WTC11 (cell line): Measurements from ENCODE around the gene VSTM2B. TPM values are rescaled to one million over a fixed set of nuclear protein-coding genes. Genes with fewer than 3 reads are reported as not detected.

Source experiments
- ATAC-seq: fragments of 200-7000 bp; cut with Tn5 transposase; 2 replicates; pipeline ENCODE4 v1.10.0; 2021; ENCODE audit warnings: mild to moderate bottlenecking, moderate library complexity
- CTCF ChIA-PET: fragments of 300-600 bp; sonication (Branson Sonifier 250); formaldehyde crosslinking; loops from one replicate; lab custom pipeline; 2021; ENCODE audit warnings: antibody characterized with exemption; lab: Charles Lee
- POLR2A ChIA-PET: fragments of 350-600 bp; sonication (Branson Sonifier 250); formaldehyde crosslinking; loops from one replicate; lab custom pipeline; 2021; ENCODE audit warnings: antibody characterized with exemption; lab: Charles Lee
- DNase-seq: peaks from one replicate; pipeline ENCODE4 v3.0.0; 2021; ENCODE audit warnings: low spot score
- H3K27ac Mint-ChIP-seq: 2 replicates; pipeline ENCODE4 v1.8.0; 2021; ENCODE audit warnings: mixed read lengths
- H3K27me3 Mint-ChIP-seq: 2 replicates; pipeline ENCODE4 v1.8.0; 2021; ENCODE audit warnings: low read depth, mild to moderate bottlenecking, moderate library complexity, mixed read lengths
- H3K36me3 Mint-ChIP-seq: 2 replicates; pipeline ENCODE4 v1.8.0; 2021; ENCODE audit warnings: mixed read lengths
- H3K4me1 Mint-ChIP-seq: 2 replicates; pipeline ENCODE4 v1.8.0; 2022; ENCODE audit warnings: mixed read lengths
- H3K4me3 Mint-ChIP-seq: 2 replicates; pipeline ENCODE4 v1.8.0; 2021; ENCODE audit warnings: mild to moderate bottlenecking, moderate library complexity, mixed read lengths
- H3K9me3 Mint-ChIP-seq: 2 replicates; pipeline ENCODE4 v1.8.0; 2021; ENCODE audit warnings: mixed read lengths
- AR ChIP-seq: fragments of 250-450 bp; sonication (Bioruptor Pico); IDR thresholded peaks from 2 replicates; pipeline ENCODE4 v1.9.0; 2021; ENCODE audit warnings: mild to moderate bottlenecking
- ATF3 ChIP-seq: sonication (generic); formaldehyde crosslinking; conservative IDR thresholded peaks from 2 replicates; pipeline ENCODE4 v1.8.1; 2022; ENCODE audit warnings: mild to moderate bottlenecking, missing genetic modification reagents
- CTCF ChIP-seq: fragments of 200-600 bp; IDR thresholded peaks from 2 replicates; pipeline ENCODE4 v1.8.0; 2022; ENCODE audit warnings: antibody characterized with exemption
- E2F4 ChIP-seq: sonication (generic); formaldehyde crosslinking; IDR thresholded peaks from 2 replicates; pipeline ENCODE4 v1.8.1; 2022; ENCODE audit warnings: low read depth, mild to moderate bottlenecking, moderate library complexity, missing genetic modification reagents, borderline replicate concordance
- FOXP4 ChIP-seq: sonication (generic); formaldehyde crosslinking; IDR thresholded peaks from 2 replicates; pipeline ENCODE4 v1.8.0; 2022; ENCODE audit warnings: mild to moderate bottlenecking, missing genetic modification reagents
- HMGA2 ChIP-seq: fragments of 250-450 bp; sonication (Bioruptor Pico); IDR thresholded peaks from 2 replicates; pipeline ENCODE4 v1.4.0; 2021; ENCODE audit warnings: mild to moderate bottlenecking, moderate library complexity
- KAT7 ChIP-seq: sonication (generic); formaldehyde crosslinking; IDR thresholded peaks from 2 replicates; pipeline ENCODE4 v1.8.1; 2023; ENCODE audit warnings: missing genetic modification reagents, mild to moderate bottlenecking, borderline replicate concordance
- MYBL2 ChIP-seq: sonication (generic); formaldehyde crosslinking; IDR thresholded peaks from 2 replicates; pipeline ENCODE4 v1.8.1; 2023; ENCODE audit warnings: mild to moderate bottlenecking, moderate library complexity, missing genetic modification reagents
- USF1 ChIP-seq: sonication (generic); formaldehyde crosslinking; IDR thresholded peaks from 2 replicates; pipeline ENCODE4 v1.8.0; 2022; ENCODE audit warnings: mild to moderate bottlenecking, missing genetic modification reagents
- ZNF121 ChIP-seq: sonication (generic); formaldehyde crosslinking; IDR thresholded peaks from 2 replicates; pipeline ENCODE4 v1.8.0; 2023; ENCODE audit warnings: missing genetic modification reagents
- ZNF425 ChIP-seq: fragments of 250-450 bp; sonication (Bioruptor Pico); conservative IDR thresholded peaks from 2 replicates; pipeline ENCODE4 v1.9.0; 2021; ENCODE audit warnings: mild to moderate bottlenecking
- ZSCAN18 ChIP-seq: fragments of 250-450 bp; sonication (Bioruptor Pico); IDR thresholded peaks from 2 replicates; pipeline ENCODE4 v2.1.2; 2022; ENCODE audit warnings: mild to moderate bottlenecking, moderate library complexity
- total RNA-seq: library from RNA; stranded (reverse); gene quantifications from 3 replicates; pipeline ENCODE4 v1.2.3, GENCODE V29; 2021

The VSTM2B gene
- total RNA-seq, 1 experiment from 2014 or later, result 3.2 TPM

GRCh38 chr19:29530540-29531457 is 5.0 kb downstream of the VSTM2B start:
- no peak for DNase-seq

GRCh38 chr19:29531458-29532025 is 5.7 kb downstream of the VSTM2B start:
- Mint-ChIP-seq H3K27ac (no peak overlapping the region), H3K27me3 (peaks cover 57% of the 10 kb centered on the region), H3K4me3 (no peak overlapping the region), H3K4me1 (peaks cover 27% of the 10 kb centered on the region), H3K36me3 (no peaks in the 10 kb centered on the region), H3K9me3 (no peaks in the 10 kb centered on the region)
- POLR2A ChIA-PET, result no interaction called here
- ATAC-seq (no peak), DNase-seq (no peak)
- CTCF ChIA-PET, result interaction anchor here (1.4 to 4.4 kb wide), 2 partner anchors 8 to 268 kb away, joined by 11 to 27 read pairs; no protein-coding TSS in a partner anchor
- TF ChIP-seq ZNF121 (no peak), MYBL2 (CRISPR knock-in tag) (no peak), HMGA2 (CRISPR knock-in tag) (no peak), AR (CRISPR knock-in tag) (no peak), ZSCAN18 (CRISPR knock-in tag) (no peak), ZNF425 (CRISPR knock-in tag) (no peak), E2F4 (CRISPR knock-in tag) (no peak), KAT7 (CRISPR knock-in tag) (no peak), ATF3 (CRISPR knock-in tag) (no peak), FOXP4 (CRISPR knock-in tag) (no peak), USF1 (no peak)

More at GRCh38 chr19:29530540-29531457, 5.0 kb downstream of the VSTM2B start:
- Mint-ChIP-seq H3K27ac (no peak overlapping the region), H3K4me1 (peaks cover 26% of the 10 kb centered on the region), H3K36me3 (no peaks in the 10 kb centered on the region), H3K4me3 (peak overlapping the region; percentile 71), H3K9me3 (no peaks in the 10 kb centered on the region), H3K27me3 (peaks cover 59% of the 10 kb centered on the region)
- ChIA-PET POLR2A (no interaction called here), CTCF (interaction anchor here (0.7 to 4.4 kb wide), 16 partner anchors 9 to 267 kb away, joined by 3 to 27 read pairs (median 4); no protein-coding TSS in a partner anchor)
- TF ChIP-seq CTCF, result no peak
- ATAC-seq, result no peak
